ENCODE results near the gene ADSS1.

Gene ADSS1

GRCh38 chr14:104769324-104770071, 45.5 kb downstream of the ADSS1 start:
- DNase-seq (ENCODE audit: low read depth, low spot score) = no peak

- DNase-seq (ENCODE audit: low read depth, low spot score) = no peak
These were observed 46.1 kb downstream of the ADSS1 start for GRCh38 chr14:104770072-104770579.

GRCh38 chr14:104770851-104771272, 46.8 kb downstream of the ADSS1 start:
- DNase-seq (ENCODE audit: low read depth, low spot score) = no peak

GRCh38 chr14:104771374-104771773, 47.3 kb downstream of the ADSS1 start:
- DNase-seq (ENCODE audit: low read depth, low spot score) = no peak

GRCh38 chr14:104771918-104772706, 48.1 kb downstream of the ADSS1 start:
- no peak for DNase-seq (ENCODE audit: low read depth, low spot score)

- no peak for DNase-seq (ENCODE audit: low read depth, low spot score)
These were observed 48.9 kb downstream of the ADSS1 start for GRCh38 chr14:104772707-104773504.

- DNase-seq (ENCODE audit: low read depth, low spot score) = peak; percentile 29
These were observed 49.8 kb downstream of the ADSS1 start for GRCh38 chr14:104773505-104774452.

- peak; percentile 69 for DNase-seq (ENCODE audit: low read depth, low spot score)
These were observed 50.5 kb downstream of the ADSS1 start for GRCh38 chr14:104774453-104775072.

GRCh38 chr14:104775073-104775489, 51.1 kb downstream of the ADSS1 start:
- no peak for DNase-seq (ENCODE audit: low read depth, low spot score)

GRCh38 chr14:104776481-104776880, 52.5 kb downstream of the ADSS1 start:
- no peak for DNase-seq (ENCODE audit: low read depth, low spot score)

- DNase-seq (ENCODE audit: low read depth, low spot score) = peak; percentile 32
These were observed 53.2 kb downstream of the ADSS1 start for GRCh38 chr14:104776961-104777807.

- DNase-seq (ENCODE audit: low read depth, low spot score) = no peak
These were observed 53.8 kb downstream of the ADSS1 start for GRCh38 chr14:104777808-104778249.

GRCh38 chr14:104778694-104779331, 54.8 kb downstream of the ADSS1 start:
- DNase-seq (ENCODE audit: low read depth, low spot score) = no peak

- DNase-seq (ENCODE audit: low read depth, low spot score) = no peak
These were observed 55.9 kb downstream of the ADSS1 start for GRCh38 chr14:104779776-104780512.

GRCh38 chr14:104780513-104781030, 56.5 kb downstream of the ADSS1 start:
- no peak for DNase-seq (ENCODE audit: low read depth, low spot score)

- no peak for DNase-seq (ENCODE audit: low read depth, low spot score)
These were observed 57.4 kb downstream of the ADSS1 start for GRCh38 chr14:104781271-104782077.
